GM19455 (cell line): ENCODE data around the gene URGCP.

Source experiments
- ATAC-seq: cut with Tn5 transposase; IDR thresholded peaks from one replicate; pipeline ENCODE4 v1.9.1; 2021; ENCODE audit not compliant: unreplicated experiment

Gene URGCP, protein sequence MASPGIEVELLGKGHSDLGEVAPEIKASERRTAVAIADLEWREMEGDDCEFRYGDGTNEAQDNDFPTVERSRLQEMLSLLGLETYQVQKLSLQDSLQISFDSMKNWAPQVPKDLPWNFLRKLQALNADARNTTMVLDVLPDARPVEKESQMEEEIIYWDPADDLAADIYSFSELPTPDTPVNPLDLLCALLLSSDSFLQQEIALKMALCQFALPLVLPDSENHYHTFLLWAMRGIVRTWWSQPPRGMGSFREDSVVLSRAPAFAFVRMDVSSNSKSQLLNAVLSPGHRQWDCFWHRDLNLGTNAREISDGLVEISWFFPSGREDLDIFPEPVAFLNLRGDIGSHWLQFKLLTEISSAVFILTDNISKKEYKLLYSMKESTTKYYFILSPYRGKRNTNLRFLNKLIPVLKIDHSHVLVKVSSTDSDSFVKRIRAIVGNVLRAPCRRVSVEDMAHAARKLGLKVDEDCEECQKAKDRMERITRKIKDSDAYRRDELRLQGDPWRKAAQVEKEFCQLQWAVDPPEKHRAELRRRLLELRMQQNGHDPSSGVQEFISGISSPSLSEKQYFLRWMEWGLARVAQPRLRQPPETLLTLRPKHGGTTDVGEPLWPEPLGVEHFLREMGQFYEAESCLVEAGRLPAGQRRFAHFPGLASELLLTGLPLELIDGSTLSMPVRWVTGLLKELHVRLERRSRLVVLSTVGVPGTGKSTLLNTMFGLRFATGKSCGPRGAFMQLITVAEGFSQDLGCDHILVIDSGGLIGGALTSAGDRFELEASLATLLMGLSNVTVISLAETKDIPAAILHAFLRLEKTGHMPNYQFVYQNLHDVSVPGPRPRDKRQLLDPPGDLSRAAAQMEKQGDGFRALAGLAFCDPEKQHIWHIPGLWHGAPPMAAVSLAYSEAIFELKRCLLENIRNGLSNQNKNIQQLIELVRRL

DNA sequence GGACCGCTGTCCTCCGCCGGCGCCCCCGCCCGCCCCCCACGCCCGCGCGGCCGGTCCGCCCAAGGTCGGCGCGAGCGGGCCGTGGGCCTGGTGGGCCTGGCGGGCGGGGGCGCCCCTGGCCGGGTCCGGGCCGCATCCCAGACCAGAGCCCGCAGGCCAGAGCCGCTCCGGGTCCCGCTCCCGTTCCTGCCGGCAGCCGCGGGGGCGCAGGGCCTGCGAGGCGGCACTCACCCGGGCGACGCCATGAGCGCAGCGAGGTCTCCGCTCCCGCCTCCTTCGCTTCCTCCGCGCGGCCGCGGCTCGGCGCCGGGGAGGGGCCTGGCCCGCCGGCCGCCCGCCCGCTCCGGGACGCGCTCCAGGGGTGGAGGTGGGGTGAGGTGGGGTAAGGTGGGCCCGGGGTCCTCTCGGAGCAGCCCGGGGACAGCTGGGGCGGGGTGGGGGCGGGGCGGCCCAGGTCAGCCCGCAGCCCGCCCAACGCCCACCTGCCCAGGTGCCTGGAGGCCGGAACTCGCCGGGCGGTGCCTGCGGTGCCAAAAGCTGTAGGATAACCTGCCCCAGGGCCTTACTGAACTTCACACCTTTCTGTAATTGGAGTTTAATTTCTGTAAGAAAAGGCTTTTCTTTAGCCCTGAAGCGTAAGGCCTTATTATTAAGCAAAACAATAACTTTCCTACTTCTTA, at the start of gene URGCP:
TSS of gene URGCP (minus strand) at position 266 of the 680 bp plus-strand sequence. CDS start at position 245, 21 bp downstream.
- peak; percentile 81 for ATAC-seq

DNA sequence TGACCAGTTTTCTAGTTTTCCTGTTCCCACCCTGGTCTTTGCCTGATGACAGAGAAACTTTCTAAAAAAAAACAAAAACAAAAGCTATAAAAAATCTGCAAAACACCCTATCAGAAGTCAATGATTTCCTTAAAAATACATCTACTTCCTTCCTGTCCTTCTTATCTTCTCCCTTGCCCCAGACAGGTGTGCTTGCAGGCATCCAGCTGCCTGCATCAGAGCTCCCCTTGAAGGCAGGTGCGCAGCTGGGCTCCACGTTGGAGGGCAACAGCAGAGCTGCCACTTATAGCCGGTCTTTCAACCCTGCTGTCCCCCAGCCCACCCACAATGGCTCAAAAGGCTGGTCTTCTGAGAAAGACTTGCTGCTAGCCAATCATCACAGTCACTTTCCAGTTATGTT, 49.6 kb upstream of the URGCP start:
- ATAC-seq: no peak

DNA sequence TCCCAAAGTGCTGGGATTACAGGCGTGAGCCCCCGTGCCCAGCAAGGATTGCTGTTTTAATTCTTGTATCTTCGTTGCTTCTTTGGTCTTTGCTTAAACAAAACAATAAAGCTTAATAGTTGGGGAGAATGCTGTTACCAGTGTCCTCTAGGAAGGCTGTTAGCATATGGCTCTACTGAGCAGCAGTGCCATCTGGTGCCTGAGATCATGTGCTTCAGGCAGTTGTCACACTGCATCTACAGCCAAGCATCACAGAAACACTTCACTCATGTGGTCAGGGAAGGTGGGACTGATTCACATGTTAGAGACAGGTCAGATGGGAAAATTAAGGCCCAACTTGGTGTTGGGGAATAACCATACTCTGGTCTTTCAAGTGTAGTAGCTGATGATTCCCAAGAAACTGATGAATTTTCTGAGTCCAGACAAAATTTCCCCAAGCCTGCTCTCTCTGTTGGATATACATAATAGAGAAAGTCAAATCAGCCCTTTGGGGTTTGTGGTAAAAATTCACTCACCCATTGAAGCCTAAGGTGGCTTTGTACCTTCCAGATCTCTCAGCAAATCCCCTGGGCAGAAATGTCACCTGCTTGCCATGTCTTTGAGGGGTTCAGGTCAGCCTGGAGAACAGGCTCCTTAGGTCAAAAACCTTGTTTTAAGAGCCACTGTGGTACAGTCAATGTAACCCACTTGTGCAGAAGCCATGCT, 48.3 kb upstream of the URGCP start:
- ATAC-seq: no peak

DNA sequence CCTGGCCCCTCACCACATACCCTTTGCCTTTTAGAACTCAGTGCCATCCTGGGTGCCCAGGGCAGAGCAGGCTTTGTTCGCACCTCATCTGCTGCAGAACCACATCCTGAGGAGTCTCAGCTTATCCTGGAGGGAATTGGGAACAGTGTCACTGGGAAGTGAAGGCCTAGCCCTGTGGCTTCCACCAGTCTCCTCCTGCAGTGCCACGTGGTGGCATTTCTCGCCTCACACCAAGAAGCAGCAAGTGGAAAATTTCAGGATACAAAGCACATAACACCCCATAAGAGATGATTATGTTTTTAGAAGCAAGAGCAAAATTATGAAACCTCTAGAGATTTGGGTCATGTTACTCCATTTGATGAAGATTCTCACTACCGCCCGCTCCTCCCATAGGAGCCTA, 46.7 kb upstream of the URGCP start:
- ATAC-seq: no peak

DNA sequence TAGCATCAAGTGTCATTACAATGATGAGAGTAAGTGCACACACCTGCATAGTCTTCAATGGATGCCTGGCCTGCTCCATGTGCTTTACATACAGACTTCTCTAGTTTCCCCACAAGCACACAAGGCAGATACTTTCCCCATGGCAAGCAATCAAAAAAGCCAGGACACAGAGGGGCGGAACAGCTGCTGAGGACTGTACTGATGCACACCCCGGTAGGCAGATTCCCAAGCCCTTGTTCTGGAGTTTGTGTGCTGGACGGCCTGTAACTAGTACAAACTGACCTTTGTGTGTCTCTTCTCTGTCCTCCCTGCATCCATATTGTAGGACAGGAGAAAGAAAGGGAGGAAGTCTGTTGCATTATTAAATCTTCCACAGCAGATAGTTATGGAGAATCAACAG, 45.6 kb upstream of the URGCP start:
- no peak for ATAC-seq

DNA sequence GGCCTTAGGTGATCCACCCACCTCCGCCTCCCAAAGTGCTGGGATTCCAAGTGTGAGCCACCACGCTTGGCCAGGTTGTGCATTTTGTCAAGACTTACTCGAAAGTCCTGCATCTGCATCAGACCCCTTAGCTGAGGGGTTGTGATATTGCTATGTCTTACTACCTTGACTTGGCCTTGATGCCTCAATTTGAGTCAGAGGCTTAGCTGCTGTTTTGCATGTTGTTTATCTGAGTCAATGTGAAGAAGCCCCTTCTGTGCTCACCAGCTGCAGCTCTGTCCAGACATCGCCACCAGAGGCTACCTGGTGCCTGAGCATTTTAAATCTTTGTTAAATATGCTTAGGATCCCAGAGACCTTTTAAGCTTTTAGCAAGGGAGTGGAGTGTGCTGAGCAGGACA, 37.9 kb upstream of the URGCP start:
- ATAC-seq: no peak

DNA sequence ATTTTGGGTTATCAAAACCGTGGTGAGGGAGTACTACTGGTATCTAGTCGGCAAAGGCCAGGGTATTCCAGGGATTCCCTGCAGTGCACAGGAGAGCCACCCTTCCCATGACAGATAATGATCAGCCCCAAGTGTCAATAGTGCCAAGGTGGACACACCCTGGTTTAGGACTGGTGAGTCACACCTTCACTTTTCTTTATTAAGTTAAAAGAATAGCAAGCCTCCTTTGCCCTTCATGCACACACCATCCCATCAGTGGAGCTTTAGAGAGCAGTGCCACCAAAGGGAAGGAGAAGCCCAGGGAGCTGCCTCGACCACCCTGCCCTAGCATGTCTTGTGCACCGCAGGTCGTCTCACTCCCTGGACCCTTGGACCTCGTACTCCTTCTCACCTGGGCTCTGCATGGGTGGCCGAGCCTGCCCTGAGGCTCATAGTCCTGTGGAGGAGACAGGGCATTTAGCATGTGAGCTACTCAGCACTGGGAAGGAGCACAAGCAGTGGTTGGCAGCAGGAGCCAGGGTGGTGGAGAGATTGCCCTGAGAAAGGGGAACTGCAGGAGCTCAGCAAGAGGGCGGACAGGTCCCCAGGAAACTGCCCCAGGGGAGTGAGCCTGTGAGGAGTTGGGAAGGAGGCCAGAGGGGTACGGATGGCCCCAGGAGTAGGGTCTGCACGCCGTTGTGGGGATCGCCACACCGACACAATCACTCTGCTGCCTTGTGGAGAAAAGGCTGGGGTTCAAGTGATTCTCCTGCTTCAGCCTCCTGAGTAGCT, 37.2 kb upstream of the URGCP start:
- ATAC-seq: no peak

DNA sequence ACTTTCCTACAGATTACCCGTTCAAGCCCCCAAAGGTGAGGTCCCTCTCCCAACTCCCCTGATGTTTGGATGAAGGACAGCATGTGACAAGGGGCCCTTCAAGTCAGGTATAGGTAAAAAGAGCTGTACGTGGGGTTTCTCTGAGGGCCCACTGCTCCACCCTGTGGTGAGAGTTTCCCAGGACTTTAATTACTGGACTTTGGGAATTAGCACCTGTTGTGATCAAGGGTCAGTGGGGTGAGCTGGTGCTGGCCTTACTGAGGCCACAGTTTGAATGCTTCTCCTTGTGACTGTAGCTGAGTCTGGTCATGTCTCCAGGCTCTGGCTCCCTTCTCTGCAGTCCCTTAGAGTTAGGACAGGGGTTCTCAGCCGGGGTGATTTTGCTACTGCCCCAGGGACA, 36.6 kb upstream of the URGCP start:
- ATAC-seq: no peak

DNA sequence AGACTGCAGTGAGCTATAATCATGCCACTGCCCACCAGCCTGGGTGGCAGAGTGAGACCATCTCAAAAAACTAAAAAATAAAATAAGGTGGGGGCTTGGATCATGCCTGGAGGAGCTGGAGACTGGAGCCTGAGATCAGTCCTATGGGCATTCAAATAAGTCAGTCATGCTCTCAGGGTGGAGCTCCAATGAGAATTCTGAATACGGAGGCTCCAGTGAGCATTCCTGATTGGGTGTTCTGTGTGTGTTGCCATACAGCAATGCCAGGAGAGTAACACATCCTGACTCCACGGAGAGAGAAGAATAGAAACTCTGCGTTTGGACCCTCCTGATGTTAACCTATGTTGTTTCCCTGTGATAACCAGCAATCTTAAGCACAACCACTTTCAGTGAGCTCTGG, 35.9 kb upstream of the URGCP start:
- ATAC-seq: no peak

DNA sequence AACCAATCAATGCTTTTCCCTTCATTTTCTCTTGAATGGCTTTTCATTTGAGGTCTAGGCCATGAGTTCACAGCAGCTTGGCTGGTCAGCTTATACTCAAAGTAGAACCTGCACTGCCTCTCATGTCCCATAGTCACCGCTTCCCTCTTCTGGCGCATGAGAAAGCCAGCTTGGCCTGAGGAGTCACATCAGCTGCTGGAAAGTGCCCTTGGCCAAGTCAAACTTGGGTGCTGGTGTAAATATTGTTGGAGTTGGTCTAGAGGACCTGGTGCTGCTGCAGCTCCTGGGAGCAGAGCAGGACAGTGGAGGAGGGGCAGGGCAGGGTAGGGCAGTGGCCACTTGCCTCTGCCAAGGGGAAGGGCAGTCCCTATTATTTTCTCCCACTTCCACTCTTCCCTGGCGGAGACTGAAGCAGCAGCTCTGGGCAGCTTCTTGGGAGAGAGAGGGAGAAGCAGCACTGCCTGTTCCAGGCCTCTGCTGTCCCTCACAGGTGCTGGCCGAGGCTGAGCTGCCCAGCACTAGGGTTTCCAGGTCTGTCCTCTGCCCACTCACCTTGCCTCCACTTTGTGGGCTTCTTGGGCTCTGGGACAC, 32.6 kb upstream of the URGCP start:
- ATAC-seq: no peak

DNA sequence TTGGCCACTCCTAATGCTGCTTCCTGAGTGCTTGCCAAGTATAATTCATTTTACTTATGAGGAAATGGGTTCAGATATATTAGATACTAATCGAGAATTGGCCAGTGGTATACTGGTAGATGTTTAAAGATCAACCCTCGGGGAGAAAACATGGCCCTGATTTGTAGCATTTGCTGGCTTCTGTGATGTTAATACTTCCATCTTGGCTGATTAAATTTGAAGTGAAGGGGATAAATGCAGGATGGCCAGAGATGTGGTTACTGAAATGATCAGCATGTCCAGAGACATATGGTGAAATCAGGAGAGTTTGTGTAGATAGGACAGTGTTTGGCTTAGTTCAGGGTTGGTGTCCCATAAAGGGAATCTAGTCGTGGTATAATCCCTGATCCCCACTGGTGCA, 31.0 kb upstream of the URGCP start:
- no peak for ATAC-seq

DNA sequence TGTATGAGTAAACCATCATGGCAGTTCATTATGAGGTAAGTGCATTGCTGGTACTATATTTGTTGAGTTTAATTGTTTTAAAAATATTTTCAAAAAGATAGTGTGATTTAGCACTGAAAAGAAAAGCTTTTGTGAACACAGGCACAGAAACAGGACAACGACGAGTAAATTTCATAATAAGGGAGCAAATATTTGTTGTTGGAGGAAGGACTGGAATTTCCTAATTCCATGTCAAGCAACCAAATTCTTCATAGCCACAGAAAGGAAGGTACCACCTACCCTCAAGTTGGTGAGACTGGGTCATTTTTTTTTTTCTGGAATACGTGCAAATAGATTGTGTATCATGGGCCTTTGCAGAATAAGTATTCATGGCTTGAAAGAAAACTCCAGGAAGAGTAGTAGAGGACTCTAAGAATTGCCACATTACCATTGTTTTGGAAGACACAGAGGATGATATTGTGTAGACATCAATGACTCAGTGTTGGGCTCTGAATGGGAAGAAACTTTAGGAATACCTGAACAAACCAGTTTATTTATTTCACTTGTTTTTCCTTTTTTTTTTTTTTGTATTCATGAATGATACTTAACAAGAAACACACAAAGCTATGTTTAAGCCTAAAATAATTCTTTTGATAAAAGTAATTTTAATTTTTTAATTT, 27.6 kb upstream of the URGCP start:
- no peak for ATAC-seq

DNA sequence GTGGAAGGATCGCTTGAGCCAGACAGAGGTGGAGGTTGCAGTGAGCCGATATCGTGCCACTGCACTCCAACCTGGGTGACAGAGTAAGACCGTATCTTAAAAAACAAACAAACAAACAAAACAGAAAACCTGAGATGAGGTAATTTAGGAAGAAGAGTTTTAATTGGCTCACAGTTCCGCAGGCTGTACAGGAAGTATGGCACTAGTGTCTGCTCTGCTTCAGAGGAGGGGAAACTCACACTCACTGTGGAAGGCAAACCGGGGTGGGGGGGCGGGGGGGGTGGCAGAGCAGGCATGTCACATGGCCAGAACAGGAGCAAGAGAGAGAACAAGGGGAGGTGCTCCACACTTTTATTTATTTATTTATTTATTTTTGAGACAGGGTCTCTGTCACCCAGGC, 24.9 kb upstream of the URGCP start:
- ATAC-seq: no peak

DNA sequence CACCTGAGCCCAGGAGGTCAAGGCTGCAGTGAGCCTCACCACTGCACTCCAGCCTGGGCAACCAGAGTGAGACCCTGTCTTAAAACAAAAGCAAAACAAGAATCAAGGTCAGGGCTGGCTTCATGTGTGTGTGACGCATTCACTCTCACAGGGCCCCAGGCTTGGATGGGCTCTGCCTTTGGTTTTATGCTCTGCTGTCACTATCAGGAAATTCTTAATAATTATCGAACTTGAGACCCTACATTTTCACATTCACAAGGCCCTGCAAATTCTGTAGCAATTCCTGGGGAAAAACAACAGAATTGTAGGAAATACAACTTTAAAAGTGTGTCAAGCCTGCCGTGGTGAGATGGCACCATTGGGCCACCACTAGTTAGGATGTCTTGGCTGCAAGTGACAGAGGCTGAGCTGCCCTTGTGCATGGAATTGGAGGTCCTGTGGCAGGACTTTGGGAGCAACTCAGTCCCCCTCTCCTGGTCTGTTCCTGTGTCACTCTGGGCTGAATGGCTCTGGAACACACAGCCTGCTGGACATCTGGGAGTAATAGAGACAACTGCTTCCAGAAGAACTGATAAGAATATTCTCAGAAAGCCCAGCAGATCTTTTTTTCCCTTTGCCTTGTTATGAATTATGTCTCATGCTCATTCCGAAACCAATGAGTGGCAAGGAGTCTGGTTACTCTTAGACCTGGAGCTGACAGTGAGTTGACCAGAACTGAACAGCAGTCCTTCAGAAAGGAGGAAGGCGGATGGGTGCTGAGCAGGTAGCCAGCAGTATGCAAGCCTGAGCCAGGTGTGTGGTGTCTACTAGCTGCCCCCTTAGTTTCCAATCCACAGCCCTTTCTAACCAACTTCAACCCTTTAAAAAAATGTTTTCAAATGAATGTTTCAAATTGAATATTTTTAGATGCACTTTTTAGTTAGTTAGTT, 23.4 kb upstream of the URGCP start:
- ATAC-seq: no peak

DNA sequence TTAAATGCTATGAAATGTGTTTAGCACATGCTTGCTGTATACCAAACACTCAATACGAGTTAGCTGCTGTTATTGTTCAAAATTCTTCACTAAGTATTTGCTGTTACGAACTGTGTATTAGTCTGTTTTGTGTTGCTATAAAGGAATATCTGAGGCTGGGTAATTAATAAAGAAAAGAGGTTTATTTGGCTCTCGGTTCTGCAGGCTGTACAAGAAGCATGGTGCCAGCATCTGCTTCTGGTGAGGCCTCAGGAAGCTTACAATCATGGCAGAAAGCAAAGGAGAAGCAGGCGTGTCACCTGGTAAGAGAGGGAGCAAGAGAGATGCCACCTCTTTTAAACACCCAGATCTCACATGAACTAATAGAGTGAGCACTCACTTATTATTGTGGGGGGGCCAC, 21.4 kb upstream of the URGCP start:
- no peak for ATAC-seq

DNA sequence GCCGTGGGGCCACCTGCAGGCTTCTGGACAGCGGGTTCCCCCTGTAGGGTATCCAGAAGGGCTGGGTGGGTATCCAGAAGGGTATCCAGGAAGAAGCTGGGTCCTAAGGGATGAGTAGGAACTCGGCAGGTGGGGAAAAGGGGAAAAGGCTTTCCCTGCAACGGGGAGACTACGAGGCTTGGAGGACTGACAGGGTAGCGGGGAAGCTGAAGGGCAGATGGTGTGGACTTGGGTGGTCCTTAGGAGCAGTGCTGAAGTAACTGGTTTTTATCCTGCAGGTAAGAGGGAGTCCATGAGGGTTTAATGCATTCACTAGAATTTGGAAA, 20.4 kb upstream of the URGCP start:
- peak; percentile 23 for ATAC-seq

DNA sequence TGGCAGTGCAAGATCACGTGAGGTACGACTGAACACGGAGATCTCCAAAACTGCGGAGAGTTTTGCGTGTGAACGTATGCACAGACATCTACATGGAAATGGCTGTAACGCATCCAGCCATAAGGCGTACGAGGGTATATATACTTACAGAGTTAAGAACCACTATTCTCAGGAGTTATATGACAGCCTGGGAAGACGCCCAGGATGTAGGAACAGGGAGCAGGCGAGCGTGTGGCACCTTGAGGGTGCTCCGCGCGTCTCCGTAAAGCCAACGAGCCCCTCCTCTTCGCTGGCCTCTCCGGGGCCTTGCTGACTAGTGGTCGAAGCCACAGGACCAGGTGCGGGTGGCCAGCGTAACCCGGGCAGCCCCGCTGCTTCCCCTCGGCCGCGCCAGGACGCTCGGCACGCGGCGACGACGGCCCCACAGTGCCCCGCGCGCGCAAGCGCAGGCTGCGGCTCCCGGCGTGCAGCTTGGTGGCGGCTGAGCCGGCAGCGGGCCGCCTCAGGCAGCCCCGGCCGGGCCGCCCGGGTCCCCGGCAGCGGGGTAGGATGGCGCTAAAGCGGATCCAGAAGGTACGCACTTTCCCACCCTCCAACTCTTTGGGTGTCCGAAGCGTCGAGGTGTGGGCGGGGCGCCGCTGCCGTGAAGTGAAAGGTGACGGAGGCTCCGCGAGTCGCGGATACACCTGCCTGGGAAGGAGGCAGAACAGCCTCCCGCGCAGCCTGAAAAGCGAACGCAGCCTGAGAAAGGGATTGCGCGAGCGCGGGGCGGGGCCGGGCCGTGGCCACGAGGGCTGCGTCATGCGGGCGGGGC, 19.8 kb upstream of the URGCP start, which contains the start of gene UBE2D4:
TSS of gene UBE2D4 (plus strand) at position 453 of the 814 bp plus-strand sequence. CDS start at position 550, 97 bp downstream.
- peak; percentile 91 for ATAC-seq
